Daoy (cell line): ENCODE results near the gene HOGA1. TPM values are rescaled to one million over a fixed set of nuclear protein-coding genes. Genes with fewer than 3 reads are reported as not detected.
"Not testable (repeated sequence)": the region's sequence is repeated elsewhere in the genome, so short reads cannot be mapped to it uniquely, and the experiment has no call there.

ENCODE experiments used
- DNase-seq: peaks from one replicate; pipeline ENCODE4 v3.0.0-alpha.2; 2015; ENCODE audit warnings: low read depth
- total RNA-seq: library from RNA; depleted of rRNA; stranded (reverse); fragments of >200 nt; shearing (Covaris generic); gene quantifications from 2 replicates; pipeline ENCODE4 v1.2.3, GENCODE V29; 2014; rRNA removed

Gene HOGA1
- total RNA-seq, 1 experiment from 2014 or later = not detected

GRCh38 chr10:97649405-97649750 is 65.2 kb downstream of the HOGA1 start:
- not testable (repeated sequence) for DNase-seq

DNA sequence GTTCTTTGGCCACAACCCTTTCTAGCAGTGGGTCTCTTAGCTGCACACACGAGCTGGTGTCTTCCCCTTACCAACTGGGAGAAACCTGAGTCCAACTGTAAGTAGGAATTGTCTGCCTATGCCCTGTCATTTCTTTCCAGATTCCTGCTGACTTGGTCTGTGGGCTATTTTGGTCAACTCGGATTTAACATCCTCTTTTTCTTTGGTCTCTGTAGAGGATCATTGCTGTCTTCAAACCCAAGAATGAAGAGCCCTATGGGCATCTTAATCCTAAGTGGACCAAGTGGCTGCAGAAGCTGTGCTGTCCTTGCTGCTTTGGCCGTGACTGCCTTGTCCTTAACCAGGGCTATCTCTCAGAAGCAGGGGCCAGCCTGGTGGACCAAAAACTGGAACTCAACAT is 66.5 kb downstream of the HOGA1 start:
- DNase-seq = no peak

GRCh38 chr10:97651773-97652172 is 67.6 kb downstream of the HOGA1 start:
- no peak for DNase-seq

DNA sequence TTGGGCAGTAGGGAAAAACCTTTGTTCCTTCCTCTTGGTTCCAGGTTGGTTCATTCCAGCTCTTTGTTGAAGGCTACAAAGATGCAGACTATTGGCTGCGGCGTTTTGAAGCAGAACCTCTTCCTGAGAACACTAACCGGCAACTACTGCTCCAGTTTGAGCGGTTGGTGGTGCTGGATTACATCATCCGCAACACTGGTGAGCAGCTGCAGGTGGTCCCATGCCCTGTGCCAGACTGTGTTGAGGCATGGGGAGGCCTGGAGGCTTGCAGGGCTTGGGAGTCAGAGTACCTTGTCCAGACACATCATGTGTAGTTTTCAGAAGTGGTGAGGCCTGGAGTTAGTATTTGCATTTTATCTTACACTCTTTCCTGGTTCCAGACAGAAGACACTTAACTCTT is 72.6 kb downstream of the HOGA1 start:
- no peak for DNase-seq

- no peak for DNase-seq
Measured at GRCh38 chr10:97659589-97659988, 75.4 kb downstream of the HOGA1 start.

Other genes starting within 250 kb of the HOGA1 start
- 12.7 and 13.8 TPM in 2 replicates for gene FRAT2, start 249.7 kb upstream of the HOGA1 start, total RNA-seq
- 78.4 and 78.6 TPM in 2 replicates for gene RRP12, start 183.0 kb upstream of the HOGA1 start, total RNA-seq
- 506 and 508 TPM in 2 replicates for gene PGAM1, start 158.2 kb upstream of the HOGA1 start, total RNA-seq
- gene EXOSC1, start 138.4 kb upstream of the HOGA1 start, total RNA-seq = 37.7 and 49.1 TPM in 2 replicates
- 29.8 and 38.1 TPM in 2 replicates for gene ZDHHC16, start 138.2 kb upstream of the HOGA1 start, total RNA-seq
- 53.3 and 70.5 TPM in 2 replicates for gene MMS19, start 86.0 kb upstream of the HOGA1 start, total RNA-seq
- 8.2 and 8.3 TPM in 2 replicates for gene UBTD1, start 85.5 kb upstream of the HOGA1 start, total RNA-seq
- gene ANKRD2, start 11.6 kb upstream of the HOGA1 start, total RNA-seq = not detected in 2 replicates
- gene C10orf62, start 5.3 kb downstream of the HOGA1 start, total RNA-seq = not detected in 2 replicates
- gene MORN4, start 49.1 kb downstream of the HOGA1 start, total RNA-seq = 1.6 and 3.4 TPM in 2 replicates
- gene PI4K2A, start 56.3 kb downstream of the HOGA1 start, total RNA-seq = 14.5 and 16.4 TPM in 2 replicates
- 4.4 and 5.7 TPM in 2 replicates for gene AVPI1, start 102.9 kb downstream of the HOGA1 start, total RNA-seq
- 9.9 and 16.8 TPM in 2 replicates for gene MARVELD1, start 129.3 kb downstream of the HOGA1 start, total RNA-seq
- 12.3 and 15.1 TPM in 2 replicates for gene ZFYVE27, start 152.7 kb downstream of the HOGA1 start, total RNA-seq
- 3.0 and 6.7 TPM in 2 replicates for gene SFRP5, start 187.6 kb downstream of the HOGA1 start, total RNA-seq